GM21447 (cell line): ENCODE measurements around the gene SLC35A5.
"Not testable (repeated sequence)": the region's sequence is repeated elsewhere in the genome, so short reads cannot be mapped to it uniquely, and the experiment has no call there.

Experiments
- ATAC-seq: cut with Tn5 transposase; IDR thresholded peaks from one replicate; pipeline ENCODE4 v1.9.1; 2021; ENCODE audit not compliant: unreplicated experiment

SLC35A5 gene

DNA sequence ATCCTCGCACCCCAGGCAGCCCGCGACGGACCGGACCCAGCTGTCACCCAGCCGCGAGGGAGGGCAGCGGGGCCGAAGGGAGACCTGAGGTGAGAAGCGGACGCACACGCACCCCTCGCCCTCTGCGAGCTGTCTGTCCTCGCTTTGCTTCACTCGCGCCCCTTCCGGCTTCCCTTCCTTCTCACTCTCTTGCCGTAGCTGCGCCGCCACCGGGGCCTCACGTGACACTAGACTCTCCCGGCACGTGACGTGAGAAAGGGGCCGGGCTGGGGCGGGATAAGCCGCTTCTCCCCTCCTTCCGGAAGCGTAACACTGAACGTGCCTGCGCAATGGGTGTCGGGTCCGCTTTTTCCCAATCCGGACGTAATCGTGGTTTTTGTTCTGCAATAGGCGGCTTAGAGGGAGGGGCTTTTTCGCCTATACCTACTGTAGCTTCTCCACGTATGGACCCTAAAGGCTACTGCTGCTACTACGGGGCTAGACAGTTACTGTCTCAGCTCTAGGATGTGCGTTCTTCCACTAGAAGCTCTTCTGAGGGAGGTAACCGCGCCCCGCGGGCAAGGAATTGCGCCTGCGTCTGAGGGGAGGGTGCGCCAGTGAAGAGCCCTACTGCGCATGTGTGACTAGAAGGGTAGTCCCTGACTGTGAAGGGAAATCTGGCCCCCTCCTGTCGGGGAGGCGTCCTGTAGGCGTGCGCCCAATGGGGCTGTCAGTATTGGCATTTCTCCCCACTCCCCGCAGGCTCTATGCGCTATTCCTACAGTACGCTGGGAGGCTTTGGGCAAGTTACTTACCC lies at the start of gene SLC35A5, which contains the start of gene ATG3:
Gene SLC35A5, plus strand, starts transcription at position 312 of the 796 bp plus-strand sequence. CDS start 1,359 bp downstream, outside the sequence.
Gene ATG3, minus strand, starts transcription at position 229 of the 796 bp plus-strand sequence. CDS start 434 bp downstream, outside the sequence.
- peak; percentile 80 for ATAC-seq

GRCh38 chr3:112512320-112512719 lies 49.5 kb upstream of the SLC35A5 start:
- no peak for ATAC-seq

DNA sequence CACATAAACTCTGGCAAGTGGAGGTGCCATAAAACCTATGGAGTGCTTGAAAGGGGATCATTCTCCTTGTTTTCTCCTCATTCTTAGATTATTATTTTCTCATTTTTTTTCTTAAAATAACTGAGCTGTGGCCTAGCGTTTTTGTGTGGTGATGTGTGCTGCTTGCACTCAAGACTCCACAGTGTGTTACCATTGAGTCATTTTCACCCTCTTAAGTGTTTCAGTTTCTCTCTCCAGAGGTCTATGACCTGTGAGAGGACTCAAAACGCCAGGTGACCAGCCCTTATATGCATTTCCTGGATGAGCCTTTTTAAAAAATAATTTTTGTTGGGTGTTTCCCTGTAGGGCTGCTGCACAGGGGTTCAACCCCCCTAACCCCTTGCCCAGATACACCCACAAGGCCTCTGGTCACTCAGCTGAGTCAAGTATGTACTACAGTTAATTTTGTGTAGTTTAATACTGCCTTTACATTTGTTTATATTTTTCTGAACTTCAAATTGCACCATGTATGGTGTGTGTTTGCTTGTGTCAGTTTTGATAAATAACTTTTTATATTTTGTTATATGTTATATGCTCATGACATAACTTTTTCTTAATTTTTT lies 47.2 kb upstream of the SLC35A5 start:
- ATAC-seq, result peak; percentile 100

DNA sequence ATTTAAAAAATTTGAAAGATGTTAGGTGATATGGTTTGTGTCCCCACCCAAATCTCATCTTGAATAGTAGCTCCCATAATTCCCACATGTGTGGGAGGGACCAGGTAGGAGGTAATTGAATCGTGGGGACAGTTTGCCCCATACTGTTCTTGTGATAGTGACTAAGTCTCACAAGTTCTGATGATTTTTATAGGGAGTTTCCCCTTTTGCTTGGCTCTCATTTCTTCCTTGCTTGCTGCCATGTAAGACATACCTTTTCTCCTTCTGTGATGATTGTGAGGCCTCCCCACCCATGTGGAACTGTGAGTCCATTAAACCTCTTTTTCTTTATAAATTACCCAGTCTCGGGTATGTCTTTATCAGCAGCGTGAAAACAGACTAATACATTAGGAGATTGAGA lies 42.9 kb upstream of the SLC35A5 start:
- not testable (repeated sequence) for ATAC-seq

- ATAC-seq, result no peak
Measured at GRCh38 chr3:112519424-112520001, 42.3 kb upstream of the SLC35A5 start.

- not testable (repeated sequence) for ATAC-seq
Measured at GRCh38 chr3:112524127-112524526, 37.7 kb upstream of the SLC35A5 start.

DNA sequence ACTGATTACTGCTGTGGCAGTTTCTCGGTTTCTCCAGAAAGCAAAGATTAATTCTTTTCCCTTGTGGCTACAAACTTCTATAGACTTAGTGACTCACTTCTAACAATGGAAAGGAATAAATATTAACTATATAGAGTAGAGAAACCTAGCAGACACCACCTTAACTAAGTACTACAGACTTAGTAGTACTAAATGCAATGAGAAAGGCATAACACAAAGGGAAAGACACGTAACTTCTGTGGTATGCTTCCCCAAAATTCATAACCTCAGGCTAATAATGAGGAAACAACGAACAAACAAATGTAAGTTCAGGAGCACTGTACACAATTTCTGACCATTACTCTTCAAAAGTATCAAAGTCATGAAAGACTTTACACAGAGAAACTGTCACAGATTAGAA lies 31.3 kb upstream of the SLC35A5 start:
- ATAC-seq, result no peak

- no peak for ATAC-seq
Measured at GRCh38 chr3:112531358-112531781, 30.5 kb upstream of the SLC35A5 start.

DNA sequence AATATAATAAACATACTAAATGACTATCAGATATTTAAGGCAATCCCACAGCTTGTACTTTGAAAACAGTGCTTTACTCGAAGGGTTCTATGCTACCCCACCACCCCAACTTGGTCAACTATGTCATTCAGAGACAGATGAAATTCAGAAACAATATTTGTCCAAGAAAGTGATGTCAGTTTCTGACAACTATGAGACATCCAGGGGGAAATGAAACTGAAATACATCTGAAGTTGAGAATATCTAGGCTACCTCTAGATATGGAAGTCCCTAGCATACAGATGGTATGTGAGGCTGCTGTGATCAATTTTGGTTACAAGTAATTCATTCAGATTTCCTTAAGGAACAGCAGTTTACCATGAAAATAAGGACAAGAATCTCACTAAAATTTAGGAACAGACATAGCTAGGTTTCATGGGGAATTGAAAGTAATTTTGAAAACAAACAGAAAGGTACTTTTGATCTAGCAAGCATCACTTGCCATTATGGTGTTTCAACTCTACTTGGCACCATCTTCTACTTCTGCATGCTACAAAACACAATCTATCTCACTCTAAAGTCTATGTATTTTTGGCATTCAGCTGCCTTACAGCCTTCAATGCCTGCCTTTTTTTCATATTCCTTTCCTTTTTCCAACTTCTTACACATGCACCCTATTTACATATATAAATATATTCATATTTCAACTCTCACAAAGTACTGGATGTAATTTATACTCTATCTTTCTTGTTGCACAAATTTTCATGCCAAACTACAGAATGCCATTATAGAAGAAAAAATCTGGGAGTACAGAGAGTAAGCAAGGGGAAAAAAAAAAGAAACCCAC lies 21.8 kb upstream of the SLC35A5 start:
- ATAC-seq, result peak; percentile 91

GRCh38 chr3:112546216-112546759 lies 15.6 kb upstream of the SLC35A5 start:
- ATAC-seq, result no peak

GRCh38 chr3:112550859-112551258 lies 11.0 kb upstream of the SLC35A5 start:
- ATAC-seq, result no peak

DNA sequence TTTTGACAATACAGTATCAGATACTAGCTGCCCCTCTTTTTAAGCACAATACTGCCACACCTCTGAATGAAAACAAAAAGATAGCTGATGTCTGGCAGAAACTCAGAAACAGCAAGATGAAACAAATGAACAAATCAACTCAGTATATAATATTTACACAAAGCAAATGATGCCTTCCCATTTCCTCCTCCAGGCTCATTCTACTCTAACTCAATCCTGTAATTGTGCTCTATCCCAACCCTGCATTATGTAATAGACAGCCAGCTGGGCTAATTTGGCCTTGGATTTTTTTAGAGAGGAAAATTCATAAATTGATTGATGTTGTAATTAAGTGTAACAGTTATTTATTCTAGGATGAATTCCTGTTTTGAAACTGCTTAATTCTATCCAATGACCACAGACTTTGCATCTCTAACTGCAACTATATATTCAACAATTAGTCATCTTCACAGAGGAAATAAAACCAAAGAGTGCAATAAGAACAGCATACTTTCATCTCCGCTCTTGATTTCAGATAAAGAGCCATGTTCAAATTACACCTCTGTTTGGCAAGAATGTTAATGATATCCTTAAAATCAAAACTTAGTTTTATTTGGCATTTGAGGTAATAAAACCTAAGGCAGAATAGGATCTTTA lies 6.2 kb upstream of the SLC35A5 start:
- ATAC-seq, result no peak

DNA sequence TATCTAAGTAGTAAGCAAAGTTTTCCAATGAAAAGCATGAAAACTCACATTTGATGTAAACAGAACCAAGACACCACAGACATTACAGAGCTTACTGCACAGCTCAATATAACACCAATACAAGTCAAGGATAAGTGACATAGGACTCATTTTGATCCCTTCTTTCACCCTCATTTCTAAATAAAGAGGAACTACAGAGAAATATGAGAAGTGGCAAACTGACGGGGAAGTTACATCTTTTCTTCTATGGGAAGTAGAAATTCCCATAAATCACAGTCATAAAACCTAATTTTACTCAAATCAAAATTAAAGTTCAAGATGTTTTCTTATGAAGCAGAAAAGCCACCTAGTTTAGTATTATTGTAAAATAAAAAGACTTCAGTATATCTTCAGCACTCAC lies 3.9 kb upstream of the SLC35A5 start:
- no peak for ATAC-seq

GRCh38 chr3:112560307-112560706 lies 1.5 kb upstream of the SLC35A5 start:
- ATAC-seq, result no peak

GRCh38 chr3:112560721-112561483 lies 943 bp upstream of the SLC35A5 start:
- peak; percentile 30 for ATAC-seq

- ATAC-seq, result peak; percentile 42
Measured at GRCh38 chr3:112561484-112561733, 436 bp upstream of the SLC35A5 start.

DNA sequence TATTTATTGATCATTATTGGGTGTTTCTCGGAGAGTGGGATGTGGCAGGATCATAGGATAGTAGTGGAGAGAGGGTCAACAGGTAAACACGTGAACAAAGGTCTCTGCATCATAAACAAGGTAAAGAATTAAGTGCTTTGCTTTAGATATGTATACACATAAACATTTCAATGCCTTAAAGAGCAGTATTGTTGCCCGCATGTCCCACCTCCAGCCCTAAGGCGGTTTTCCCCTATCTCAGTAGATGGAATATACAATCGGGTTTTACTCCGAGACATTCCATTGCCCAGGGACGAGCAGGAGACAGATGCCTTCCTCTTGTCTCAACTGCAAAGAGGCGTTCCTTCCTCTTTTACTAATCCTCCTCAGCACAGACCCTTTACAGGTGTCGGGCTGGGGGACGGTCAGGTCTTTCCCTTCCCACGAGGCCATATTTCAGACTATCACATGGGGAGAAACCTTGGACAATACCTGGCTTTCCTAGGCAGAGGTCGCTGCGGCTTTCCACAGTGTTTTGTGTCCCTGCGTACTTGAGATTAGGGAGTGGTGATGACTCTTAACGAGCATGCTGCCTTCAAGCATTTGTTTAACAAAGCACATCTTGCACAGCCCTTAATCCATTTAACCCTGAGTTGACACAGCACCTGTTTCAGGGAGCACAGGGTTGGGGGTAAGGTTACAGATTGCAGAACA lies 2.5 kb downstream of the SLC35A5 start:
- not testable (repeated sequence) for ATAC-seq

- no peak for ATAC-seq
Measured at GRCh38 chr3:112564940-112565305, 3.1 kb downstream of the SLC35A5 start.

GRCh38 chr3:112568642-112569041 lies 6.8 kb downstream of the SLC35A5 start:
- no peak for ATAC-seq
